Islet of Langerhans (tissue), 1 donor: ENCODE data around the gene NDUFV1.
"Not testable (repeated sequence)": the region's sequence is repeated elsewhere in the genome, so short reads cannot be mapped to it uniquely, and the experiment has no call there.

Experiments
- FAIRE-seq: peaks from one replicate; lab custom pipeline; 2011; peaks lifted over from hg19 to GRCh38; lab: Jason Lieb, UNC

Gene NDUFV1

DNA sequence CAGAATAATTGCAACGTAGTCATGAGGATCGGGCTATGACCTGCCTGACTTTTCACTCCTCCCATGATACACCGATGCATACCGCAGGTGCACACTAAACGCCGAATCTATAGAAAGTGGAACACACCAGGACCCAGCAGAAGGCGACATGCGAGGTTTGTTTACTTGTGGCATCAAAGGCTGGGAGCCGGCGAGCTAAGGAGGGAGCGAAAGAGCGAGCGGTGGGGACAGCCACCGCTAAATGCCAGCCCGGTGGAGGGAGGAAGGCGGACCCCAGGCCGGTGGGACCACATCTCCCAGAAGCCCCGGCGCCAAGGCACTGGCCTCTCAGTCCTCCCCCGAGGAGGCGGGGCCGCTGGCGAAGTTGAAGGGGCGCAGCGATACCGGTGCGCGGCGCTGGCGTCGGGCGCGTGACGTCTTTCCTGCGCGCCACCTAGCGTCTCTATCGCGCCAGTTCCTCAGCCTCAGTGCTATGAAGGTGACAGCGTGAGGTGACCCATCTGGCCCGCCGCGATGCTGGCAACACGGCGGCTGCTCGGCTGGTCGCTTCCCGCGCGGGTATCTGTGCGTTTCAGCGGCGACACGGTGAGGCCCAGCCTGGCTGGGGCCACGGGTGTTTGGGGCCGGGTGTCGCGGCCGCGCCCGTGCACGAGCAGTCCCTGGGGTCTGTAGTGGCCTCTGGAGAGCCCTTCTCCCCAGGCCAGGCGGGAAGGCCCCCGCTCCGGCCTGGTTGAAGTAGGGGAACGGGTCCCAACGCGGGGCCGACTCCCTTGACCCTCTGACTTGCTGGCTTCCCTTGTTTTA lies at the start of gene NDUFV1:
Gene NDUFV1 (plus strand): TSS at position 445 of the 804 bp plus-strand sequence. CDS start 69 bp downstream, at position 514.
- no peak for FAIRE-seq

- no peak for FAIRE-seq
Observed at GRCh38 chr11:67558084-67558772, 48.5 kb upstream of the NDUFV1 start.

- FAIRE-seq, result no peak
Observed at GRCh38 chr11:67561971-67562619, 44.6 kb upstream of the NDUFV1 start.

GRCh38 chr11:67562963-67563704 lies 43.6 kb upstream of the NDUFV1 start:
- no peak for FAIRE-seq

DNA sequence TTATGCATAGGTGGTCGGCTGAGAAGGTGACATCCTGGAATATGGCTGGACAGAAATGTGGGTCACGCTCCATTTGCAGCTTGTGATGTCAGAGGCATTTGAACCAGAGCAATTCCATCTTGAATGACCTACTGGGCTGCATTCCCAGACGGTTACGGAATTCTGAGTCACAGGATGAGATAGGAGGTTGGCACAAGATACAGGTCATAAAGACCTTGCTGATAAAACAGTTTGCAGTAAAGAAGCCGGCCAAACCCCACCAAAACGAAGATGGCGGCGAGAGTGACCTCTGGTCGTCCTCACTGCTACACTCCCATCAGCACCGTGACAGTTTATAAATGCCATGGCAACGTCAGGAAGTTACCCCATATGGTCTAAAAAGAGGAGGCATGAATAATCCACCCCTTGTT lies 43.0 kb upstream of the NDUFV1 start:
- not testable (repeated sequence) for FAIRE-seq

- no peak for FAIRE-seq
Observed at GRCh38 chr11:67564230-67564629, 42.5 kb upstream of the NDUFV1 start.

GRCh38 chr11:67571443-67571842 lies 35.3 kb upstream of the NDUFV1 start:
- FAIRE-seq, result no peak

GRCh38 chr11:67572305-67572704 lies 34.4 kb upstream of the NDUFV1 start:
- no peak for FAIRE-seq

DNA sequence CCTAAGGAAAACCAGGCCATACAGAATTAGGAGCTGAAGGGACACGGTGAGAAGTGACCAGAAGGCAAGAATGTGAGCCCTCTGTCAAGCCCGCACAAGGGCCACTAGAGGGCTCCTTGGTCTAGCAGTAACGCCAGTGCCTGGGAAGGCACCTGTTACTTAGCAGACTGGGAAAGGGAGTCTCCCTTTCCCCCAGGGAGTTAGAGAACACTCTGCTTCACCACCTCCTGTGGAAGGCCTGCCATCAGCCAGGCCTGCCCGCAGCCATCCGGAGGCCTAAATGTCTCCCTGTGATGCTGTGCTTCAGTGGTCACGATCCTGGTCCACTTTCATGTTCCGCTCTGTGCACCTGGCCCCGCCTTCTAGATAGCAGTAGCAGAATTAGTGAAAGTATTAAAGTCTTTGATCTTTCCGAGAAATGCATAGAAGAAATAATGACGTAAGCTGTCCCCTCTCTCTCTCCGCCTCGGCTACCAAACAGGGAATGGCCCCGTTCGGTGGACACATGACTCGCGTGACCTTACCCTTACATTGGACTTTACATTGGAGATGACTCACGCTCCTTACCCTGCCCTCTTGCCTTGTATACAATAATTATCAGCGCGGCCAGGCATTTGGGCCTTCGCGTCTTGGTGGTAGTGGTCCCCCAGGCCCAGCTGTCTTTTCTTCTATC lies 33.9 kb upstream of the NDUFV1 start:
- no peak for FAIRE-seq

DNA sequence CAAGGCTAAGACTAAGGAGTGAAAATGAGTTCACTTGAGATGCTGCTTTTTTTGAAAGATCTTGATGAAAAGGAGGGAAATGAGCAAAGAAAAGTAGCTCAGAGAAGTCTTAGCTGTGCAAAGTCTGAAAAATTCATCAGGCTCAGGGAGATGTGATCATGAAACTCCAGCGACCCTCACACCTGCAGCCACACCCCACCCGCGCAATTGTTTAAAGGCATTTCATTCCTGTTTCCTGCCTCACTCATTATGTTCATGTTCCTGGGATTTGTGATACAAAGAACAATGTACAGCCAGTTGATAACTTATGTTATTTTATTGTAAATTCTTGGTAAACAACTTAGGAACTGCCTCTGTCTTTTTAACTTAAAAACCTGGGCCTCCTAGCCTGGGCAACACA lies 31.8 kb upstream of the NDUFV1 start:
- no peak for FAIRE-seq

GRCh38 chr11:67576735-67577475 lies 29.8 kb upstream of the NDUFV1 start:
- no peak for FAIRE-seq

- no peak for FAIRE-seq
Observed at GRCh38 chr11:67577951-67578350, 28.8 kb upstream of the NDUFV1 start.

DNA sequence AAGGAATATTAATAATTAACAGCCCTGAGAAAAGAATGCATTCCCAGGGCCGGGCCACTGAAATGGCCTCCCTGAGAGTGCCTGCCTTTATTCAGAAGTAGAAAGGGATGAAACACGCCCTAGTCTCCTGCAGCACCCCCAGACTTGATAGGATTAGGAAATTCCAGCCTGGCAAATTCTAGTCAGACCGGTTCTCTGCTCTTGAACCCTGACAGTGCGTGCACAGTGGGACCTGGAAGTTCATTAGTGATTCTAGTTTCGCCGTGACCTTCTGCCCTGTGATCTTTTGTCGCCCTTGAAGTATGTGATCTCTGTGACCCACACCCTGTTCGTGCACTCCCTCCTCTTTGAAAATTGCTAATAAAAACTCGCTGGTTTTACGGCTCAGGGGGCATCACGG lies 25.3 kb upstream of the NDUFV1 start:
- FAIRE-seq, result no peak

- FAIRE-seq, result no peak
Observed at GRCh38 chr11:67582011-67582410, 24.7 kb upstream of the NDUFV1 start.

DNA sequence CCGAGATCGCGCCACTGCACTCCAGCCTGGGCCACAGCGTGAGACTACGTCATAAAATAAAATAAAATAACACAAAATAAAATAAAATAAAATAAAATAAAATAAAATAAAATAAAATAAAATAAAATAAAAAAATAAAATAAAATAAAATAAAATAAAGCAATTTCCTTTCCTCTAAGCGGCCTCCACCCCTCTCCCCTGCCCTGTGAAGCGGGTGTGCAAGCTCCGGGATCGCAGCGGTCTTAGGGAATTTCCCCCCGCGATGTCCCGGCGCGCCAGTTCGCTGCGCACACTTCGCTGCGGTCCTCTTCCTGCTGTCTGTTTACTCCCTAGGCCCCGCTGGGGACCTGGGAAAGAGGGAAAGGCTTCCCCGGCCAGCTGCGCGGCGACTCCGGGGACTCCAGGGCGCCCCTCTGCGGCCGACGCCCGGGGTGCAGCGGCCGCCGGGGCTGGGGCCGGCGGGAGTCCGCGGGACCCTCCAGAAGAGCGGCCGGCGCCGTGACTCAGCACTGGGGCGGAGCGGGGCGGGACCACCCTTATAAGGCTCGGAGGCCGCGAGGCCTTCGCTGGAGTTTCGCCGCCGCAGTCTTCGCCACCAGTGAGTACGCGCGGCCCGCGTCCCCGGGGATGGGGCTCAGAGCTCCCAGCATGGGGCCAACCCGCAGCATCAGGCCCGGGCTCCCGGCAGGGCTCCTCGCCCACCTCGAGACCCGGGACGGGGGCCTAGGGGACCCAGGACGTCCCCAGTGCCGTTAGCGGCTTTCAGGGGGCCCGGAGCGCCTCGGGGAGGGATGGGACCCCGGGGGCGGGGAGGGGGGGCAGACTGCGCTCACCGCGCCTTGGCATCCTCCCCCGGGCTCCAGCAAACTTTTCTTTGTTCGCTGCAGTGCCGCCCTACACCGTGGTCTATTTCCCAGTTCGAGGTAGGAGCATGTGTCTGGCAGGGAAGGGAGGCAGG lies 23.2 kb upstream of the NDUFV1 start, which contains the start of gene GSTP1:
Gene GSTP1 (plus strand): TSS at position 566 of the 958 bp plus-strand sequence. CDS start 32 bp downstream, at position 598.
- no peak for FAIRE-seq

DNA sequence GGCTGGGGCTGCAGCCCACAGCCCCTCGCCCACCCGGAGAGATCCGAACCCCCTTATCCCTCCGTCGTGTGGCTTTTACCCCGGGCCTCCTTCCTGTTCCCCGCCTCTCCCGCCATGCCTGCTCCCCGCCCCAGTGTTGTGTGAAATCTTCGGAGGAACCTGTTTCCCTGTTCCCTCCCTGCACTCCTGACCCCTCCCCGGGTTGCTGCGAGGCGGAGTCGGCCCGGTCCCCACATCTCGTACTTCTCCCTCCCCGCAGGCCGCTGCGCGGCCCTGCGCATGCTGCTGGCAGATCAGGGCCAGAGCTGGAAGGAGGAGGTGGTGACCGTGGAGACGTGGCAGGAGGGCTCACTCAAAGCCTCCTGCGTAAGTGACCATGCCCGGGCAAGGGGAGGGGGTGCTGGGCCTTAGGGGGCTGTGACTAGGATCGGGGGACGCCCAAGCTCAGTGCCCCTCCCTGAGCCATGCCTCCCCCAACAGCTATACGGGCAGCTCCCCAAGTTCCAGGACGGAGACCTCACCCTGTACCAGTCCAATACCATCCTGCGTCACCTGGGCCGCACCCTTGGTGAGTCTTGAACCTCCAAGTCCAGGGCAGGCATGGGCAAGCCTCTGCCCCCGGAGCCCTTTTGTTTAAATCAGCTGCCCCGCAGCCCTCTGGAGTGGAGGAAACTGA lies 22.4 kb upstream of the NDUFV1 start:
- FAIRE-seq, result no peak

DNA sequence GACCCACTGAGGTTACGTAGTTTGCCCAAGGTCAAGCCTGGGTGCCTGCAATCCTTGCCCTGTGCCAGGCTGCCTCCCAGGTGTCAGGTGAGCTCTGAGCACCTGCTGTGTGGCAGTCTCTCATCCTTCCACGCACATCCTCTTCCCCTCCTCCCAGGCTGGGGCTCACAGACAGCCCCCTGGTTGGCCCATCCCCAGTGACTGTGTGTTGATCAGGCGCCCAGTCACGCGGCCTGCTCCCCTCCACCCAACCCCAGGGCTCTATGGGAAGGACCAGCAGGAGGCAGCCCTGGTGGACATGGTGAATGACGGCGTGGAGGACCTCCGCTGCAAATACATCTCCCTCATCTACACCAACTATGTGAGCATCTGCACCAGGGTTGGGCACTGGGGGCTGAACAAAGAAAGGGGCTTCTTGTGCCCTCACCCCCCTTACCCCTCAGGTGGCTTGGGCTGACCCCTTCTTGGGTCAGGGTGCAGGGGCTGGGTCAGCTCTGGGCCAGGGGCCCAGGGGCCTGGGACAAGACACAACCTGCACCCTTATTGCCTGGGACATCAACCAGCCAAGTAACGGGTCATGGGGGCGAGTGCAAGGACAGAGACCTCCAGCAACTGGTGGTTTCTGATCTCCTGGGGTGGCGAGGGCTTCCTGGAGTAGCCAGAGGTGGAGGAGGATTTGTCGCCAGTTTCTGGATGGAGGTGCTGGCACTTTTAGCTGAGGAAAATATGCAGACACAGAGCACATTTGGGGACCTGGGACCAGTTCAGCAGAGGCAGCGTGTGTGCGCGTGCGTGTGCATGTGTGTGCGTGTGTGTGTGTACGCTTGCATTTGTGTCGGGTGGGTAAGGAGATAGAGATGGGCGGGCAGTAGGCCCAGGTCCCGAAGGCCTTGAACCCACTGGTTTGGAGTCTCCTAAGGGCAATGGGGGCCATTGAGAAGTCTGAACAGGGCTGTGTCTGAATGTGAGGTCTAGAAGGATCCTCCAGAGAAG lies 21.6 kb upstream of the NDUFV1 start:
- FAIRE-seq, result no peak

GRCh38 chr11:67585911-67586310 lies 20.8 kb upstream of the NDUFV1 start:
- FAIRE-seq, result no peak
